Measurements from ENCODE around the gene CAB39L.
A peak's percentile ranks its signal among the peaks of the same experiment; 100 is the strongest.

Gene CAB39L

DNA sequence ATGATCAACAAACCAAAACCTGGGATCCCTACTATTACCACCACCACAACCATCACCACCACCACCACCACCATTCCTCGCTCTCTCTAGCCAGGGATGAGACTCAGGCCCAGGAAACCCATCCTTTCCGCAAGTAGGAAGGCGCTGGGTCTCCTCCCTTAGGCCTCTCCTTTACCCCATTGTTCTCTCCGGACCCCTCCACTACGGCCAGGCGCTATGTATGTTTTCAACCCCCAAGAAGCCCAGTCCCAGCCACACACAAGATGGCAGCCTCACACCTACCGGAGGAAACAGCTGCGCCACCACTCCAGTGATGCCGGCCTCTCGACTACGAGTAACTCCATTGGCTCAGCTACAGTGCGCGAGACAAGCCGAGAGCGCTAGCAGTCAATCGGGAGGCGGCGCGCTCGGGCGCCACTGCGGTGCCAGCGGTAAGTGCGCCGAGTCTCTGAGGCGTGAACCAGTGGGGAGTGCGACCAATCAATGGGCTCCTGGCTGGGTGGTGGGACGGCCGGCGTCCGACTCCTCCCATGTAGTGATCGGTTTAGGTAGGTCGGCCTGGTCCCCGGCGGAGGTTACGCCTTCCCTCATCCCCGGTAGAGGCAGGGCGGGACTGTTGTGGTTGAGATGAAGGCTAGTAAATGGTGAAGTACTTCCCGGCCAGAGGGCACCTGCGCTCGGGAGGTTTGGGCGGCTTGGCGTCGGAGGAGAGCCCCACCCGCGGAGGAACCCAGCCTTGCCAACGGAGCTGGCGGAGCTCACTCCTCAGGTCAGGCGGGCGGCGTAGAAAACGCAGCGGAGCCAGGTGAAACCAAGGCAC, at the start of gene CAB39L, which contains the start of gene SETDB2:
Gene CAB39L, minus strand, starts transcription at position 361 of the 820 bp plus-strand sequence. CDS start 61,154 bp downstream, outside the sequence.
Gene SETDB2, plus strand, starts transcription at position 571 of the 820 bp plus-strand sequence. CDS start 7,620 bp downstream, outside the sequence.
- peak; percentile 90 for DNase-seq

GRCh38 chr13:49488563-49488962, 44.7 kb upstream of the CAB39L start:
- no peak for DNase-seq

GRCh38 chr13:49481788-49482187, 37.9 kb upstream of the CAB39L start:
- no peak for DNase-seq

GRCh38 chr13:49476529-49476928, 32.7 kb upstream of the CAB39L start:
- DNase-seq, result no peak

GRCh38 chr13:49472186-49472585, 28.3 kb upstream of the CAB39L start:
- DNase-seq, result no peak

DNA sequence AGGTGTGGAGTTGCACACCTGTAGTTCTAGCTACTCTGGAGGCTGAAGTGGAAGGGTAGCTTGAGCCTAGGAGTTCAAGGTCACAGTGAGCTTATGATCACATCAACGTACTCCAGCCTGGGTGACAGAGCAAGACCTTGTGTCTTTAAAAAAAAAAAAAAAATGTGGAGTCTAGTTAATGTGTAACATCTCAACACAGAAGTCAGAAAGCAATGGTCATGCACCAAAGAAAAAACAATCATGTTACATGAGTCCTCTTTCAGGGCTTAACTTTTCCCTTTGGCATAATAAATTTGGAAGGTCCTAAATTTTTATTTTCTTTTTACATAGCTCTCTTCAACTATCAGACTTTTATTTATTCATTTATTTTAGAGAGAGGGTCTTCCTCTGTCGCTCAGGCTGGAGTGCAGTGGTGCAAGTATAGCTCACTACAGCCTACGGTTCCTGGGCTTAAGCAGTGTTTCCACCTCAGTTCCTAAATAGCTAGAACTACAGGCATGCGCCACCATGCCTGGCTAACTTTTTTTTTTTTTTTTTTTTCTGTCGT, 22.5 kb upstream of the CAB39L start:
- DNase-seq, result no peak

GRCh38 chr13:49464621-49465325, 20.9 kb upstream of the CAB39L start:
- no peak for DNase-seq

DNA sequence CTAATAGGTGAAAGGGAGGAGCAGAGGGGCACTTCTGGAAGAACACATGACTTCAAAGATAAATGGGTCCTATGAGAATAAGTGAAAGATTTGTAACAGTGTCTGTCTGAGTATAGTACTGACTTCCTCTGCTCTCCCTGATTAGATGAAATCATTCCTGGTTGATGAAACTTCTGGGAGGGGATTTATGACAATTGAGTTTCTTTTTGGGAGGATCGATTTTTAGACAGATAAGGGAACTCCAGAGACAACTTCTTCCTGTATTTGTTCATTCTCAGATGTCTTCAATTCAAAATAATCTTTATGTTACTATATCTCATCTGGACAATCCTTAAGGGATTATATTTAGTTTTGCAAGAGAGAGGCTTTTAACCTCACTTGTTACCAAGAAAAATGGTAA, 20.2 kb upstream of the CAB39L start:
- DNase-seq, result no peak

GRCh38 chr13:49459580-49459979, 15.7 kb upstream of the CAB39L start:
- DNase-seq, result no peak

GRCh38 chr13:49457221-49457620, 13.4 kb upstream of the CAB39L start:
- DNase-seq, result no peak

DNA sequence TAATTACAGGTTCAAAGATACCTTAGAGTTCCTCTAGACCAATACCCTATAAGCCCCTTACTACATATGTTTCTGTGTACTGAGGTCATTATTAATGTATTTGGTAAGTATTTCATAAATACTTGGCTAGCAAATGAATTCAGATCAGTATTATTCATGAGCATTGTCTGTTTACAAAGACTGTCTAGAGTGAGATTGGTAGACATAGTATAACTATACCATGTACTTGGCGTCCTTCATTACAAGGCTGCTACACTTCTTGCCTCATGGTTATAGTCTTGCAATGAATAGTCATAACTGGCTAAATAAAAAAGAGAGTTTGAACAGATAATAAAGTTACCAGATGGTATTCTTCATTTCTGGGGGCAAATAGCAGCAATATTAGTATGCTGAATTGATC, 12.3 kb upstream of the CAB39L start:
- DNase-seq, result no peak

DNA sequence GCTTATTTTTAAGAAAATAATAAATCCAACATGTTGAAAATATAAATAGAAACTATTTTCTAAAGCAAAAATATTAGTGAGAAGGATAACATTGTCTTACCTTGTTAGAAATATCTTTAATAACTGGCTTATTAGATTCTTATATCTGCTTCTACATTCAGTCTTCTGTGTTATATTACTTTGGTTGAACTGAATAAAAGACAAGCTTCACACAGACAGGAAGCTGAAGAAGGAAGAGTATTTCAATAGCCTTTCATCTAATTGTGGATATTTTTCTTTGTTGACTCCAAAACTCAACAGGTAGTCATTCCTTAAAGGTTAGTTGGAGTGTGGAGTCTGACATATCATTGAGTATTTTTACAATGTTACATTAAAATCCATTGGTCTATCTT, 11.1 kb upstream of the CAB39L start:
- no peak for DNase-seq

- no peak for DNase-seq
Observed at GRCh38 chr13:49454388-49455006, 10.6 kb upstream of the CAB39L start.

DNA sequence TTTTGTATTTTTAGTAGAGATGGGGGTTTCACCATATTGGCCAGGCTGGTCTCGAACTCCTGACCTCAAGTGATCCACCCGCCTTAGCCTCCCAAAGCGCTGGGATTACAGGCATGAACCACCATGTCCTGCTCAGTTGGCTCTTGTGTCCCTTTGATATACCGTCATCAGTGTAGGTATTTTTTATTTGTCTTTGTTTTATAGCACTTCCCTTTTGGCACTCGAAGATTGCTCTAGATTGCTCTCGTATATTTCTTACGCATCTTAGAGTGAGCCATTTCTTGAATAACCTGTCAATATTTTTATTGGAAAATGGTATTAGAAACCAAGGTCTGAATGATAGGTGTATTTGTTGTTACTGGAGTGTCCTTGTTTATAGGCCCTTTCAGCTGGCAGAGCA, 9.6 kb upstream of the CAB39L start:
- no peak for DNase-seq

- no peak for DNase-seq
Observed at GRCh38 chr13:49452725-49453457, 9.0 kb upstream of the CAB39L start.

GRCh38 chr13:49450105-49450819, 6.4 kb upstream of the CAB39L start:
- DNase-seq, result no peak

DNA sequence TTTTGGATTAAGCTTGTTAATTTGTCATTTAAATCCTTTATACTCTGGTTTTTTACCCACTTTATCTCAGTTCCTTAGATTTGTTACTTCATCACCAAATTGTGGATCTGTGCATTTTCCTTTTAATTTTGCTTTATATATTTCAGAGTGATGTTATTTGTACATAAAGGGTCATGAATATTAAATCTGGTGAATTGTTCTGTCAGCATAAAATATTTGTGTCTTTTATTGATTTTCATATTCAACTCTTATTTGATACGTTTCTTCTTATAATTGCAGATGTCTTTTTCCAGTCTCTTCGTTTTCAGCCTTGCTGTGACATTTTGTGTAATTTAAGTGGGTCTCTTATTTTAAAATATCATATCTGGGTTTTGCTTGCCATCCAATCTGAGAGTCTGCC, 4.9 kb upstream of the CAB39L start:
- no peak for DNase-seq

DNA sequence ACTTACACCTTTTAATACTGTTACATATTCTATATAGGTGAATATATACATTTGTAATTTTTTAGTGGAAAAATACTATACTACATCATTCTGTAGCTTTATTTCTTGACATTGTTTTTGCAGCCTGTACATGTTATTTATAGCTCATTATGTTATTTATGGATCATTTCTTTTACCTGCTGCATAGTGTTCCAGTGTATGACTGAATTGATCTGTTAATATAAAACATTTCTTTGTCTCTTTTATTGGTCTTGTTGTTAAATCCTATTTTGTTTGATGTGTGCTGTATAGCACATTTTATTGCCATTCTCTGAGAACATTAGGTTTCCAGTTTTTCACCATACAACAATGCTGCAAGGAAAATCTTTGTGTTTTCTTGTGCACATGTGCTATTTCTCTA, 2.6 kb upstream of the CAB39L start:
- DNase-seq, result no peak

DNA sequence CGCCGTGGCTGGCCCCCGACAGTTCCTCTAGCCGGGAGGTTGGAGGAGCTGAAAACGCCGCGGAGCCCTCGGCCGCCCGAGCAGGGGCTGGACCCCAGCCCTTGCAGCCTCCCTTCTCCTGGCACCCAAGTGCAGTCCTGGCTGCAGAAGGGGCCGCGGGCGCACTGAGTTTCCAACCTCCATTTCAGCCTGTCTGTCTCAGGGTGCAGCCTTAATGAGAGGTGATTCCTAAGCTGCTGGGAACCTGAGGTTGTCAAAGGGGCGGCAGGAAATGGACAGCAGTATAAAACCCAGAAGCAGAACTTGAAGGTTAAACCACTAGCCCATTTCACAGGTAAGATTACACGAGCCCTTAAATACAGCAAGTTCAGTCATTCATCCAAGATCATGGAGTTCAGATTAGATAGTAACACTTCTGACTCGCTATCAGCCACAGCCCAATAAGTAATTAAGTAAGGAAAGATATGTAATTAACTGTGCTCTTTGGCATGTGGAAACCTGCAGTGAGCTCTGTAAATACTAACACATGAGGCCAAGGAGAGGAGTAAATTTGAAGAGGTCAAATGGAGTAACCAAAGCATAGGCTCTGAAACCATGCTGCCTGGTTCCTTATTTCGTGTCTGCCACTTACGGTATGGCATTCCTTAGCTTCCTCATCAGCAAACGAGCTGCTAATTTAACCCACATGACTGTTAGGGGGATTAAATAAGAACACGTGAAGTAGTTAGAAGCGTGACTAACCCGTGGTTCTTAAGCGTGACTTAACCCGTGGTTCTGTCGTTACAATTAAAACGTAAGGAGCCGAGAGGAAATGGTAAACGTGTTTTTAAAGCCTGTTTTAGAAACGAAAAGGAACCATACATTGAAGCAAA, 896 bp upstream of the CAB39L start:
- no peak for DNase-seq

GRCh38 chr13:49443357-49443703, 534 bp downstream of the CAB39L start:
- no peak for DNase-seq

DNA sequence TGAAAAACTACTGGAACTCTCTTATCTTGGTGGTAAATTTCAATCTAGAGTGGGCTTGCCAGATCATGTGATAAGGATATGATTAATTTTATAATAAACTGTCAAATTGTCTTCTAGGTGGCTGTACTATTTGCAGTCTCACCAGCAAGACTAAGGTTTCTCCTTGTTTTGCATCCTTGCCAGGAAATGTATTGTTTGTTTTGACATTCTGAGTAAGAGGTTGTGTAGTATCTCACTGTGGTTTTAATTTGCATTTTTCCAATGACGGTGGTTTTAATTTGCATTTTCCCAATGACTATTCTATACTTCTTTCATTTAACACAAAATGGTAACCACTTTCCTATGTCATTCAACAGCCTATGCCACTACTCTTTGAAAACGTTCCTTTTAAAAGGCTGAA, 2.0 kb downstream of the CAB39L start:
- no peak for DNase-seq

Measured in NCI-H187 treated with DMSO at 0.1 percent for 48 hours (cell line).